HEK293 (cell line): ENCODE data around the gene STXBP4.

Experiments
- CTCF ChIA-PET: fragments of 350-600 bp; formaldehyde crosslinking; extraction: SDS; loops from one replicate; lab custom pipeline; 2021; ENCODE audit warnings: antibody characterized with exemption; lab: Yijun Ruan, JAX
- POLR2A ChIA-PET: fragments of 300-600 bp; formaldehyde crosslinking; extraction: SDS; loops from one replicate; lab custom pipeline; 2020; ENCODE audit warnings: antibody characterized with exemption, inconsistent platforms; lab: Yijun Ruan, JAX
- H3K27ac ChIP-seq: fragments of 200-500 bp; sonication (Bioruptor generic); 2 replicates; pipeline ENCODE4 v1.5.1; 2014; ENCODE audit warnings: low read depth, low read length, control low read depth, inconsistent platforms; ENCODE audit errors: extremely low read depth
- H3K36me3 ChIP-seq, 2 experiments: fragments of 200-500 bp in 1 of 2; sonication (Bioruptor generic) in 1 of 2; 1 replicate in 1 of 2; 2 replicates in 1 of 2; pipeline ENCODE4 v1.5.1; 2014 to 2017; ENCODE audit warnings: inconsistent platforms in 2 of 2, low read length in 2 of 2; ENCODE audit not compliant: control insufficient read depth in 2 of 2, insufficient read depth in 1 of 2
- H3K4me1 ChIP-seq: fragments of 200-500 bp; sonication (Bioruptor generic); 2 replicates; pipeline ENCODE4 v1.5.1; 2014; ENCODE audit warnings: mild to moderate bottlenecking, low read length, inconsistent platforms; ENCODE audit not compliant: control insufficient read depth, insufficient read depth
- H3K4me3 ChIP-seq: 2 replicates; pipeline ENCODE4 v1.5.1; 2011; ENCODE audit warnings: low read depth, mild to moderate bottlenecking, control low read depth, low read length, moderate library complexity
- H3K9me3 ChIP-seq: fragments of 200-500 bp; sonication (Bioruptor generic); 2 replicates; pipeline ENCODE4 v1.5.1; 2014; ENCODE audit warnings: low read depth, low read length, inconsistent platforms; ENCODE audit not compliant: control insufficient read depth, insufficient read depth
- FEZF1 ChIP-seq: fragments of 450-650 bp; formaldehyde crosslinking; IDR thresholded peaks from 2 replicates; pipeline ENCODE4 v1.5.1; 2016; ENCODE audit warnings: missing biosample characterization, missing genetic modification characterization
- GFI1B ChIP-seq: fragments of 450-650 bp; formaldehyde crosslinking; IDR thresholded peaks from 2 replicates; pipeline ENCODE4 v1.5.1; 2016; ENCODE audit warnings: missing biosample characterization, missing genetic modification characterization
- KLF8 ChIP-seq: fragments of 450-650 bp; formaldehyde crosslinking; IDR thresholded peaks from 2 replicates; pipeline ENCODE4 v1.5.1; 2016; ENCODE audit warnings: missing biosample characterization, missing genetic modification characterization
- KLF9 ChIP-seq: fragments of 450-650 bp; formaldehyde crosslinking; IDR thresholded peaks from 2 replicates; pipeline ENCODE4 v1.5.1; 2016; ENCODE audit warnings: missing biosample characterization, missing genetic modification characterization, low read depth
- PRDM1 ChIP-seq: fragments of 450-650 bp; formaldehyde crosslinking; IDR thresholded peaks from 2 replicates; pipeline ENCODE4; 2016; ENCODE audit warnings: missing biosample characterization, missing genetic modification characterization
- RBAK ChIP-seq: fragments of 450-650 bp; formaldehyde crosslinking; IDR thresholded peaks from 2 replicates; pipeline ENCODE4 v1.5.1; 2016; ENCODE audit warnings: missing biosample characterization, missing genetic modification characterization
- SP2 ChIP-seq: fragments of 450-650 bp; formaldehyde crosslinking; IDR thresholded peaks from 2 replicates; pipeline ENCODE4 v1.5.1; 2016; ENCODE audit warnings: missing biosample characterization, missing genetic modification characterization
- TCF7L2 ChIP-seq: IDR thresholded peaks from 2 replicates; pipeline ENCODE4 v1.6.1; 2011; ENCODE audit warnings: low read depth, mild to moderate bottlenecking, inconsistent platforms, low read length, moderate library complexity, borderline replicate concordance
- TRIM28 ChIP-seq: IDR thresholded peaks from 2 replicates; pipeline ENCODE4 v1.6.1; 2011; ENCODE audit warnings: low read length, control low read depth, borderline replicate concordance
- ZBTB1 ChIP-seq: fragments of 450-650 bp; formaldehyde crosslinking; IDR thresholded peaks from 2 replicates; pipeline ENCODE4 v1.5.1; 2016; ENCODE audit warnings: missing biosample characterization, missing genetic modification characterization
- ZFP3 ChIP-seq: fragments of 450-650 bp; formaldehyde crosslinking; IDR thresholded peaks from 2 replicates; pipeline ENCODE4 v1.5.1; 2016; ENCODE audit warnings: low read depth, missing biosample characterization, missing genetic modification characterization
- ZNF221 ChIP-seq: fragments of 450-650 bp; formaldehyde crosslinking; IDR thresholded peaks from 2 replicates; pipeline ENCODE4 v1.5.1; 2017; ENCODE audit warnings: missing biosample characterization, missing genetic modification characterization, borderline replicate concordance
- ZNF560 ChIP-seq: fragments of 450-650 bp; formaldehyde crosslinking; IDR thresholded peaks from 2 replicates; pipeline ENCODE4 v1.5.1; 2017; ENCODE audit warnings: missing biosample characterization, missing genetic modification characterization, borderline replicate concordance
- TF ChIP-seq, protein P1 (sequence below): fragments of 450-650 bp; formaldehyde crosslinking; IDR thresholded peaks from 2 replicates; pipeline ENCODE4 v1.5.1; 2017; ENCODE audit warnings: missing biosample characterization, missing genetic modification characterization
- TF ChIP-seq, protein P2 (sequence below): fragments of 450-650 bp; formaldehyde crosslinking; IDR thresholded peaks from 2 replicates; pipeline ENCODE4 v1.5.1; 2017; ENCODE audit warnings: missing biosample characterization, mild to moderate bottlenecking, missing genetic modification characterization, moderate library complexity
- TF ChIP-seq, protein P3 (sequence below): fragments of 450-650 bp; formaldehyde crosslinking; IDR thresholded peaks from 2 replicates; pipeline ENCODE4 v1.5.1; 2017; ENCODE audit warnings: missing biosample characterization, missing genetic modification characterization
- TF ChIP-seq, protein P4 (sequence below): fragments of 450-650 bp; formaldehyde crosslinking; IDR thresholded peaks from 2 replicates; pipeline ENCODE4 v1.5.1; 2016; ENCODE audit warnings: missing biosample characterization, missing genetic modification characterization

Gene STXBP4

DNA sequence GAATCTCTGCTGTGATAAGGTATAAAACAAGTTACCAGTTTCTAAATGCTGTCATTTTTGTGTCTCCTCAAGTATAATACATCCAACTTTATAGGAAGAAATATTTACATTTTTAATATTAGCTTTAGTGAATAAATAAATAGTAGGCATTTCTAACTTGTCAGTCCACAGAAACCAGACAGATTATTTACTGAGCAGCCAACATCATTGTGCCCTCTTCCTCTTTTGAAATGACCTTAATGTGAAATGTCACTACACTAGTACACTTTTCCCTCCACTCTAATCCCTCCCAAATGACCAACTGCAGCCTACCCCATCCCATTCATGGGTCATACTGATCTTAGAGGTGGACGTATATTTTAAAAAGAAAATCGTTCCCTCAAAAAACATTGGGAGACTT, 9.2 kb downstream of the STXBP4 start (continued):
- TF ChIP-seq ZFP3 (no peak), ZNF560 (tag by site-specific recombination) (no peak), SP2 (tag by site-specific recombination) (no peak)
- TF ChIP-seq, protein P1, sequence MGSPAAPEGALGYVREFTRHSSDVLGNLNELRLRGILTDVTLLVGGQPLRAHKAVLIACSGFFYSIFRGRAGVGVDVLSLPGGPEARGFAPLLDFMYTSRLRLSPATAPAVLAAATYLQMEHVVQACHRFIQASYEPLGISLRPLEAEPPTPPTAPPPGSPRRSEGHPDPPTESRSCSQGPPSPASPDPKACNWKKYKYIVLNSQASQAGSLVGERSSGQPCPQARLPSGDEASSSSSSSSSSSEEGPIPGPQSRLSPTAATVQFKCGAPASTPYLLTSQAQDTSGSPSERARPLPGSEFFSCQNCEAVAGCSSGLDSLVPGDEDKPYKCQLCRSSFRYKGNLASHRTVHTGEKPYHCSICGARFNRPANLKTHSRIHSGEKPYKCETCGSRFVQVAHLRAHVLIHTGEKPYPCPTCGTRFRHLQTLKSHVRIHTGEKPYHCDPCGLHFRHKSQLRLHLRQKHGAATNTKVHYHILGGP: no peak

DNA sequence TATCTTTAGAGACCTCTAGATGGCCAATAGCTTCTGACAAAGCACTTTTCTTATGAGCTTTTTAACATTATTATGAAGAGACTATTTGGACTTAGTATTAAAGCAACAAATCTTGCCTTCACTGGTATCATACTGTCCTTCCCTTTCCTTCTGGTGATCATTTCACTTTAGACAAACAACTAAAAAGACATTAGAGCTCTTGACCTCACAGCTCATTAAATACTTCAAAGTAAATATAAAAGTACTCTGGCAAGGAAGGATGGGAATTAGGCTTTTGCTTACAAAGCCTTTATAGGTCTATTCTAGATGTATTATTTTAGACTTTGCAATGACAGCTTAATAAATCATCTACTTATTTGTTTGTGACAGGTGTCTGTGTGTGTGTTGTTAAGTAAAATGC, 11.1 kb downstream of the STXBP4 start:
- Histone ChIP-seq H3K27ac (no peak overlapping the region), H3K9me3 (no peaks in the 10 kb centered on the region), H3K4me3 (no peak overlapping the region), H3K36me3 (no peaks in the 10 kb centered on the region), H3K4me1 (peaks cover 6% of the 10 kb centered on the region)
- POLR2A ChIA-PET: no interaction called here
- TF ChIP-seq FEZF1: 0 out of 2 replicates have a peak, but pooled peaks have one; percentile 10
- no peak for TF ChIP-seq ZBTB1
- TF ChIP-seq TRIM28: peak; percentile 21; the same call in 1 of the 2 replicates
- TF ChIP-seq RBAK (tag by site-specific recombination): no peak
- TF ChIP-seq TCF7L2: peak; percentile 60; the same call in 1 of the 2 replicates
- TF ChIP-seq, protein P2, sequence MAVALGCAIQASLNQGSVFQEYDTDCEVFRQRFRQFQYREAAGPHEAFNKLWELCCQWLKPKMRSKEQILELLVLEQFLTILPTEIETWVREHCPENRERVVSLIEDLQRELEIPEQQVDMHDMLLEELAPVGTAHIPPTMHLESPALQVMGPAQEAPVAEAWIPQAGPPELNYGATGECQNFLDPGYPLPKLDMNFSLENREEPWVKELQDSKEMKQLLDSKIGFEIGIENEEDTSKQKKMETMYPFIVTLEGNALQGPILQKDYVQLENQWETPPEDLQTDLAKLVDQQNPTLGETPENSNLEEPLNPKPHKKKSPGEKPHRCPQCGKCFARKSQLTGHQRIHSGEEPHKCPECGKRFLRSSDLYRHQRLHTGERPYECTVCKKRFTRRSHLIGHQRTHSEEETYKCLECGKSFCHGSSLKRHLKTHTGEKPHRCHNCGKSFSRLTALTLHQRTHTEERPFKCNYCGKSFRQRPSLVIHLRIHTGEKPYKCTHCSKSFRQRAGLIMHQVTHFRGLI (tag by site-specific recombination): no peak
- no peak for TF ChIP-seq ZNF221 (tag by site-specific recombination)
- TF ChIP-seq, protein P3, sequence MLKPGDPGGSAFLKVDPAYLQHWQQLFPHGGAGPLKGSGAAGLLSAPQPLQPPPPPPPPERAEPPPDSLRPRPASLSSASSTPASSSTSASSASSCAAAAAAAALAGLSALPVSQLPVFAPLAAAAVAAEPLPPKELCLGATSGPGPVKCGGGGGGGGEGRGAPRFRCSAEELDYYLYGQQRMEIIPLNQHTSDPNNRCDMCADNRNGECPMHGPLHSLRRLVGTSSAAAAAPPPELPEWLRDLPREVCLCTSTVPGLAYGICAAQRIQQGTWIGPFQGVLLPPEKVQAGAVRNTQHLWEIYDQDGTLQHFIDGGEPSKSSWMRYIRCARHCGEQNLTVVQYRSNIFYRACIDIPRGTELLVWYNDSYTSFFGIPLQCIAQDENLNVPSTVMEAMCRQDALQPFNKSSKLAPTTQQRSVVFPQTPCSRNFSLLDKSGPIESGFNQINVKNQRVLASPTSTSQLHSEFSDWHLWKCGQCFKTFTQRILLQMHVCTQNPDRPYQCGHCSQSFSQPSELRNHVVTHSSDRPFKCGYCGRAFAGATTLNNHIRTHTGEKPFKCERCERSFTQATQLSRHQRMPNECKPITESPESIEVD (tag by site-specific recombination): 0 out of 2 replicates have a peak, but pooled peaks have one; percentile 7
- no peak for TF ChIP-seq KLF9 (tag by site-specific recombination)
- TF ChIP-seq, protein P4, sequence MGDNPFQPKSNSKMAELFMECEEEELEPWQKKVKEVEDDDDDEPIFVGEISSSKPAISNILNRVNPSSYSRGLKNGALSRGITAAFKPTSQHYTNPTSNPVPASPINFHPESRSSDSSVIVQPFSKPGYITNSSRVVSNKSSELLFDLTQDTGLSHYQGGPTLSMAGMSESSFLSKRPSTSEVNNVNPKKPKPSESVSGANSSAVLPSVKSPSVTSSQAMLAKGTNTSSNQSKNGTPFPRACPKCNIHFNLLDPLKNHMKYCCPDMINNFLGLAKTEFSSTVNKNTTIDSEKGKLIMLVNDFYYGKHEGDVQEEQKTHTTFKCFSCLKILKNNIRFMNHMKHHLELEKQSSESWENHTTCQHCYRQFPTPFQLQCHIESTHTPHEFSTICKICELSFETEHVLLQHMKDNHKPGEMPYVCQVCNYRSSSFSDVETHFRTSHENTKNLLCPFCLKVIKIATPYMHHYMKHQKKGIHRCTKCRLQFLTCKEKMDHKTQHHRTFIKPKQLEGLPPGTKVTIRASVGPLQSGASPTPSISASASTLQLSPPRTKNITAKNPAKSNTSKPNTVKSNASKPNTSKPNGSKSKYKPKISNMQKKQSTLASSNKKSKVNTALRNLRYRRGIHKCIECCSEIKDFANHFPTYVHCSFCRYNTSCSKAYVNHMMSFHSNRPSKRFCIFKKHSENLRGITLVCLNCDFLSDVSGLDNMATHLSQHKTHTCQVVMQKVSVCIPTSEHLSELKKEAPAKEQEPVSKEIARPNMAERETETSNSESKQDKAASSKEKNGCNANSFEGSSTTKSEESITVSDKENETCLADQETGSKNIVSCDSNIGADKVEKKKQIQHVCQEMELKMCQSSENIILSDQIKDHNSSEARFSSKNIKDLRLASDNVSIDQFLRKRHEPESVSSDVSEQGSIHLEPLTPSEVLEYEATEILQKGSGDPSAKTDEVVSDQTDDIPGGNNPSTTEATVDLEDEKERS: no peak
- TF ChIP-seq GFI1B (tag by site-specific recombination): no peak
- CTCF ChIA-PET: interaction anchor here (0.9 kb wide), 2 partner anchors 13 to 14 kb away, joined by 3 to 9 read pairs; no protein-coding TSS in a partner anchor

DNA sequence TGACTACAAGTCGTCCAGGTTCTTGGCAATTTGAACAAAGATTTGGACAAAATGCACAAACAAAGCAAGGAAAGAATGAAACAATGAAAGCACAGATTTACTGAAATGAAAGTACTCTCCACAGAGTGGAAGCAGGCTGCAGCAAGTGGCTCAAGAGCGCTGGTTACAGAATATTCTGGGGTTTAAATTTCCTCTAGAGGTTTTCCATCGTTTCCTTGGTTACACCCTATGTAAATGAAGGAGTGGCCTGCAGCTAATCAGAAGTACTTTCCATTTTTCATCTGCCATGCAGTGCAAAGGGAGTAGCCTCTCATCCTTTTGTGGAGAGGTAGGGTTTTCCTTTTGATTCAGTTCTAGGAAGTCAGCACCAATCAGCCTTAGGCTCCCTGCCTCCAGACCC, 11.8 kb downstream of the STXBP4 start:
- TF ChIP-seq KLF8 (tag by site-specific recombination) (no peak), PRDM1 (tag by site-specific recombination) (0 out of 2 replicates have a peak, but pooled peaks have one; percentile 9), RBAK (tag by site-specific recombination) (no peak)
- ChIA-PET POLR2A (interaction anchor here (0.7 kb wide), 1 partner anchor 80 kb away, joined by 3 read pairs; no protein-coding TSS in a partner anchor), CTCF (interaction anchor here (0.9 kb wide), 1 partner anchor 12 kb away, joined by 9 read pairs; no protein-coding TSS in a partner anchor)
- Histone ChIP-seq H3K4me3 (no peak overlapping the region), H3K36me3 (no peaks in the 10 kb centered on the region), H3K27ac (no peak overlapping the region), H3K9me3 (no peaks in the 10 kb centered on the region), H3K4me1 (peaks cover 6% of the 10 kb centered on the region)
